Loucy (cell line): ENCODE results near the gene CNTN1.

Source experiments
- H2AFZ ChIP-seq: fragments of 200-600 bp; sonication (generic); 2 replicates; pipeline ENCODE4 v1.6.0; 2016; ENCODE audit warnings: antibody characterized with exemption, mild to moderate bottlenecking, low read length, moderate library complexity
- H3F3A ChIP-seq: fragments of 200-600 bp; 2 replicates; pipeline ENCODE4 v1.6.0; 2016; ENCODE audit warnings: antibody characterized with exemption, low read depth, mild to moderate bottlenecking
- H3K27me3 ChIP-seq: fragments of 200-600 bp; sonication (generic); 2 replicates; pipeline ENCODE4 v1.6.1; 2014; ENCODE audit warnings: low read length, mild to moderate bottlenecking; ENCODE audit not compliant: insufficient read depth, poor library complexity, severe bottlenecking
- H3K36me3 ChIP-seq: fragments of 200-600 bp; sonication (generic); 2 replicates; pipeline ENCODE4 v1.6.1; 2016; ENCODE audit warnings: low read length; ENCODE audit not compliant: insufficient read depth
- H3K4me1 ChIP-seq: fragments of 200-600 bp; sonication (generic); 2 replicates; pipeline ENCODE4 v1.5.1; 2014; ENCODE audit warnings: low read length, mild to moderate bottlenecking; ENCODE audit not compliant: insufficient read depth, poor library complexity, severe bottlenecking
- H3K4me2 ChIP-seq: fragments of 200-600 bp; sonication (generic); 2 replicates; pipeline ENCODE4 v1.6.0; 2014; ENCODE audit warnings: antibody characterized with exemption, low read length, low read depth, mild to moderate bottlenecking; ENCODE audit not compliant: poor library complexity, severe bottlenecking
- H3K4me3 ChIP-seq: fragments of 200-600 bp; sonication (generic); 2 replicates; pipeline ENCODE4 v1.5.1; 2014; ENCODE audit warnings: low read length, mild to moderate bottlenecking, mixed read lengths; ENCODE audit not compliant: poor library complexity, severe bottlenecking
- H3K79me2 ChIP-seq: fragments of 200-600 bp; sonication (generic); 2 replicates; pipeline ENCODE4 v1.6.1; 2014; ENCODE audit warnings: low read length; ENCODE audit not compliant: insufficient read depth
- H3K9ac ChIP-seq: fragments of 200-600 bp; sonication (generic); 2 replicates; pipeline ENCODE4 v1.6.0; 2014; ENCODE audit warnings: mild to moderate bottlenecking, low read depth, low read length, moderate library complexity; ENCODE audit not compliant: poor library complexity, severe bottlenecking
- H3K9me2 ChIP-seq: fragments of 200-600 bp; sonication (generic); replicated peaks from 2 replicates; pipeline ENCODE4 v1.6.1; 2016; ENCODE audit warnings: low read depth, low read length, mixed read lengths
- H3K9me3 ChIP-seq: fragments of 200-600 bp; sonication (generic); 2 replicates; pipeline ENCODE4 v1.6.1; 2014; ENCODE audit warnings: mild to moderate bottlenecking, antibody characterized with exemption, low read length, low read depth; ENCODE audit not compliant: insufficient read depth
- H4K20me1 ChIP-seq: fragments of 200-600 bp; sonication (generic); 2 replicates; pipeline ENCODE4 v1.6.0; 2014; ENCODE audit warnings: antibody characterized with exemption, low read length, mild to moderate bottlenecking; ENCODE audit not compliant: insufficient read depth, poor library complexity, severe bottlenecking
- CTCF ChIP-seq: fragments of 200-600 bp; sonication (generic); conservative IDR thresholded peaks from 2 replicates; pipeline ENCODE4 v1.5.1; 2014; ENCODE audit warnings: mild to moderate bottlenecking, antibody characterized with exemption, low read length
- EZH2phosphoT487 ChIP-seq: fragments of 200-600 bp; IDR thresholded peaks from 2 replicates; pipeline ENCODE4 v1.6.1; 2018; ENCODE audit warnings: antibody characterized with exemption, mild to moderate bottlenecking, moderate library complexity, borderline replicate concordance

The CNTN1 gene

GRCh38 chr12:40854604-40855003 is 162.4 kb downstream of the CNTN1 start:
- H3K9me2 ChIP-seq: no peaks in the 10 kb centered on the region
- no peak overlapping the region for H3K4me3 ChIP-seq
- no peaks in the 10 kb centered on the region for H3K79me2 ChIP-seq
- no peaks in the 10 kb centered on the region for H3K27me3 ChIP-seq
- no peak overlapping the region for H3K4me2 ChIP-seq
- no peak overlapping the region for H2AFZ ChIP-seq
- H3K9me3 ChIP-seq: no peaks in the 10 kb centered on the region
- no peak for TF ChIP-seq EZH2phosphoT487
- no peak for TF ChIP-seq CTCF
- H3K4me1 ChIP-seq: no peaks in the 10 kb centered on the region
- H3K9ac ChIP-seq: no peak overlapping the region
- no peaks in the 10 kb centered on the region for H3F3A ChIP-seq
- H3K36me3 ChIP-seq: no peaks in the 10 kb centered on the region
- H4K20me1 ChIP-seq: no peaks in the 10 kb centered on the region

GRCh38 chr12:40864891-40865290 is 172.7 kb downstream of the CNTN1 start:
- TF ChIP-seq CTCF: no peak
- TF ChIP-seq EZH2phosphoT487: no peak

GRCh38 chr12:40870981-40871380 is 178.7 kb downstream of the CNTN1 start:
- no peaks in the 10 kb centered on the region for H3K4me1 ChIP-seq
- no peaks in the 10 kb centered on the region for H3K9me3 ChIP-seq
- no peak overlapping the region for H3K9ac ChIP-seq
- no peaks in the 10 kb centered on the region for H3K27me3 ChIP-seq
- H3K4me3 ChIP-seq: no peak overlapping the region
- no peaks in the 10 kb centered on the region for H3K79me2 ChIP-seq
- no peaks in the 10 kb centered on the region for H3K9me2 ChIP-seq
- H3K36me3 ChIP-seq: no peaks in the 10 kb centered on the region
- no peak overlapping the region for H3K4me2 ChIP-seq
- no peaks in the 10 kb centered on the region for H3F3A ChIP-seq
- no peak for TF ChIP-seq EZH2phosphoT487
- TF ChIP-seq CTCF: no peak
- H4K20me1 ChIP-seq: no peaks in the 10 kb centered on the region
- no peak overlapping the region for H2AFZ ChIP-seq

More at GRCh38 chr12:40864891-40865290, 172.7 kb downstream of the CNTN1 start:
- no peaks in the 10 kb centered on the region for H3K27me3 ChIP-seq
- no peak overlapping the region for H3K9ac ChIP-seq
- no peaks in the 10 kb centered on the region for H3K4me1 ChIP-seq
- no peaks in the 10 kb centered on the region for H3K36me3 ChIP-seq
- H3K9me2 ChIP-seq: no peaks in the 10 kb centered on the region
- H4K20me1 ChIP-seq: no peaks in the 10 kb centered on the region
- H3K4me3 ChIP-seq: no peak overlapping the region
- H3K79me2 ChIP-seq: no peaks in the 10 kb centered on the region
- H3F3A ChIP-seq: no peaks in the 10 kb centered on the region
- no peak overlapping the region for H2AFZ ChIP-seq
- H3K9me3 ChIP-seq: no peaks in the 10 kb centered on the region
- H3K4me2 ChIP-seq: no peak overlapping the region
